ENCODE results near the gene TLR7.

The TLR7 gene

DNA sequence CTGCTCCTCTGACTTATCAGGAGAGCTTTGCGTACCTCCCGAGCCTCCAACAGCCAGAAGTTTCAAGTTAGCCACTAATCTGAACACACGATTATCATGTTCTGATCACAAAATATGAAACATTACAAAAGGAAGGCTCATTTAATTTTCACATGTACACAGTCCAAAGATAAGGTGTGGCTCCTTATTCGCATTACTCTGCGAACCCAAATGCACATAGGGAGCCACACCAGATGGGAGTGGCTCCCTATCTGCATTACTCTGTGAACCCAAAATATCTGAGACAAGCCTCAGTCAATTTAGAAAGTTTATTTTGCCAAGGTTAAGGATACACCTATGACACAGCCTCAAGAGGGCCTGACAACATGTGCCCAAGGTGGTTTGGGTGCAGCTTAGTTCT lies 68.0 kb downstream of the TLR7 start:
- no peak for DNase-seq

- no peak for DNase-seq
These were observed 70.1 kb downstream of the TLR7 start for GRCh38 chrX:12936947-12937346.

Measured in suppressor macrophage treated with lipopolysaccharide for 1 hour (primary cell).